ENCODE data around the gene AMFR.

GRCh38 chr16:56317998-56318826 is 107.1 kb downstream of the AMFR start:
- TF ChIP-seq CTCF (IDR thresholded peaks at IDR 0.05; ENCODE audit: low read depth, low read length, missing input control), result peak; percentile 94
- TF ChIP-seq REST (IDR thresholded peaks at IDR 0.05), result no peak
- peak; percentile 86 for TF ChIP-seq YY1 (IDR thresholded peaks at IDR 0.05)
- TF ChIP-seq RXRA (IDR thresholded peaks at IDR 0.05), result no peak

Data from liver (tissue), 3 donors.